ENCODE results near the gene TNFRSF19.
A peak's percentile ranks its signal among the peaks of the same experiment; 100 is the strongest.

TNFRSF19 gene

DNA sequence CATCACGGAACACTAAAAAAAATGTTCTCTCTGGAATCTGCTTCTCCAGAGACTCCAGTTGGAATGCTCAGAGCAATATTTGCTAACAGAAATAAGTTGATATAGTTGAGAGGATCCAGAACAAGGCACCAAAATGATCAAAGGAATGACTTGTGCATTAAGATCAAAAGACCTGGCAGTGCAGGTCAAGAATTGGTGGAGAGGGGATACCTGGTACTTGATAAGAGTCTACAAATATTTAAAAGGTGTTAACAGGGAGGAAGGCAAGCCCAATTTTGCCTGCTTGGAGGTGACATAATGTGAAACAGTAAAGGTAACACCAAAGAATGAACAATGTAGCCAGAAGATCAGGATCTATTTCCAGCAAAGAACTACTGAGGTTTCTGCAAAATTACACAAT is 20.0 kb upstream of the TNFRSF19 start:
- Histone ChIP-seq H3K27ac (replicated peaks; ENCODE audit: low read length) (no peak overlapping the region), H3K4ac (ENCODE audit: low read length) (no peak overlapping the region), H3K9ac (ENCODE audit: low read depth, low read length, poor library complexity) (no peak overlapping the region), H3K23ac (ENCODE audit: low read depth, low read length, poor library complexity) (no peak overlapping the region), H3K27me3 (ENCODE audit: control insufficient read depth in 3 of 3, insufficient read depth in 3 of 3, low read depth in 1 of 3, low read length in 3 of 3) (no peaks in the 10 kb centered on the region), H3K14ac (ENCODE audit: low read length) (no peak overlapping the region), H2BK12ac (ENCODE audit: low read length) (no peak overlapping the region), H2AK5ac (ENCODE audit: low read depth, low read length) (no peak overlapping the region), H2BK5ac (ENCODE audit: low read length) (no peak overlapping the region), H4K91ac (ENCODE audit: low read depth, low read length, poor library complexity) (no peak overlapping the region), H2BK120ac (ENCODE audit: low read depth, low read length) (no peak overlapping the region), H3K4me2 (ENCODE audit: insufficient read depth, low read length, poor library complexity, severe bottlenecking) (no peak overlapping the region), H3K79me1 (ENCODE audit: low read depth, low read length) (no peaks in the 10 kb centered on the region), H3K4me3 (ENCODE audit: low read length in 2 of 2) (no peak overlapping the region), H3K36me3 (replicated peaks in 1 of 2; ENCODE audit: control insufficient read depth in 2 of 2, insufficient read depth in 2 of 2, low read length in 2 of 2) (no peaks in the 10 kb centered on the region), H3K4me1 (ENCODE audit: control insufficient read depth in 2 of 2, insufficient read depth in 1 of 2, low read depth in 1 of 2, low read length in 2 of 2) (peaks cover 0 to 1% of the 10 kb centered on the region in 2 donors), H3K9me3 (replicated peaks in 1 of 2; ENCODE audit: control insufficient read depth in 2 of 2, insufficient read depth in 1 of 2, low read depth in 1 of 2, low read length in 2 of 2) (no peaks in the 10 kb centered on the region), H2BK15ac (ENCODE audit: low read length) (no peak overlapping the region), H3K18ac (ENCODE audit: low read length) (no peak overlapping the region), H2AFZ (ENCODE audit: low read length) (no peak overlapping the region), H4K8ac (ENCODE audit: low read depth, low read length) (no peak overlapping the region)
- DNase-seq (ENCODE audit: low spot score): no peak
- no CpG with 5 or more reads among the region's 1 CpG for WGBS, 2 donors (ENCODE audit: extremely low coverage in 2 of 2, insufficient read length in 2 of 2, insufficient replicate concordance in 1 of 2)

DNA sequence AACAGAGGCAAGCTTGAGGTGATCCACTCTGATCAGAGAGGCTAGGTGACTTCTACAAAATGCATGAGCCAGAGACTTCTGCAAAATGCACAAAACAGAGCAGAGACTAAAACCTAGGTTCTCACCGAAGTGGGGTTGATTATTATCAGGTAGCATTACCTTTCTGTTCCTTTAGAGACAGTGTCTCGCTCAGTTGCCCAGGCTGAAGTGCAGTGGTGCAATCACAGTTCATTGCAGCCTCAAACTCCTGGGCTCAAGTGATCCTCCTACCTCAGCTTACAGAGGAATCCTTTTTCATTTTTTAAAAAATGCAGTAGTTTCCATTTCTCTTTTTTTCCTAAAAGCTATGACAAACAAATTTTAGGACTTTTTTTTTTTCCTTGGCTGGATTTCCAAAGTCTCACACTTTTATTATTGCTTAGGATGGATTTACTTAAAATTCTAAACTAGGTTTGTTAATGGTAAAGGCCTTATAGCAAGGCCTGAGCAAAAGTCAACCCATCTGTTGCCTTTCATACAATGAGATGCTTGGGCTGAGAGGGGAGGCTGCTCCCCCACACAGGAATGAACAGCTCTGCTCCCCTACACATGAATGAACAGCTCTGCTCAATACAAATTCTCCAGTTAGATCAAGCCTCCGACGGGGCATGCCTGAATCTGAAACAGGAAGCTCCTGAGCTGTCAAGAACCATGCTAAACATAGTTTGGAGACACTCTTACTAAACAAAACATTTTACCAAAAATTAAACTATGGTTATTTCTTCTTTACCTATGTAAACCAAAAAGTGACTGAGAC is 18.8 kb upstream of the TNFRSF19 start:
- Histone ChIP-seq H3K27me3 (ENCODE audit: control insufficient read depth in 3 of 3, insufficient read depth in 3 of 3, low read depth in 1 of 3, low read length in 3 of 3) (no peaks in the 10 kb centered on the region), H4K8ac (ENCODE audit: low read depth, low read length) (no peak overlapping the region), H3K27ac (replicated peaks; ENCODE audit: low read length) (no peak overlapping the region), H3K36me3 (replicated peaks in 1 of 2; ENCODE audit: control insufficient read depth in 2 of 2, insufficient read depth in 2 of 2, low read length in 2 of 2) (no peaks in the 10 kb centered on the region), H2BK5ac (ENCODE audit: low read length) (no peak overlapping the region), H3K4me3 (ENCODE audit: low read length in 2 of 2) (no peak overlapping the region), H3K79me1 (ENCODE audit: low read depth, low read length) (no peaks in the 10 kb centered on the region), H2AFZ (ENCODE audit: low read length) (peak overlapping the region; percentile 40), H3K18ac (ENCODE audit: low read length) (no peak overlapping the region), H3K14ac (ENCODE audit: low read length) (no peak overlapping the region), H2BK120ac (ENCODE audit: low read depth, low read length) (no peak overlapping the region), H3K9ac (ENCODE audit: low read depth, low read length, poor library complexity) (no peak overlapping the region), H3K4me1 (ENCODE audit: control insufficient read depth in 2 of 2, insufficient read depth in 1 of 2, low read depth in 1 of 2, low read length in 2 of 2) (peaks cover 0 to 1% of the 10 kb centered on the region in 2 donors), H3K4ac (ENCODE audit: low read length) (no peak overlapping the region), H3K4me2 (ENCODE audit: insufficient read depth, low read length, poor library complexity, severe bottlenecking) (no peak overlapping the region), H2BK15ac (ENCODE audit: low read length) (no peak overlapping the region), H3K23ac (ENCODE audit: low read depth, low read length, poor library complexity) (no peak overlapping the region), H2AK5ac (ENCODE audit: low read depth, low read length) (no peak overlapping the region), H2BK12ac (ENCODE audit: low read length) (no peak overlapping the region), H4K91ac (ENCODE audit: low read depth, low read length, poor library complexity) (no peak overlapping the region), H3K9me3 (replicated peaks in 1 of 2; ENCODE audit: control insufficient read depth in 2 of 2, insufficient read depth in 1 of 2, low read depth in 1 of 2, low read length in 2 of 2) (no peaks in the 10 kb centered on the region)
- WGBS, 2 donors (ENCODE audit: extremely low coverage in 2 of 2, insufficient read length in 2 of 2, insufficient replicate concordance in 1 of 2): no CpG with 5 or more reads among the region's 4 CpGs
- DNase-seq (ENCODE audit: low spot score): peak; percentile 18

DNA sequence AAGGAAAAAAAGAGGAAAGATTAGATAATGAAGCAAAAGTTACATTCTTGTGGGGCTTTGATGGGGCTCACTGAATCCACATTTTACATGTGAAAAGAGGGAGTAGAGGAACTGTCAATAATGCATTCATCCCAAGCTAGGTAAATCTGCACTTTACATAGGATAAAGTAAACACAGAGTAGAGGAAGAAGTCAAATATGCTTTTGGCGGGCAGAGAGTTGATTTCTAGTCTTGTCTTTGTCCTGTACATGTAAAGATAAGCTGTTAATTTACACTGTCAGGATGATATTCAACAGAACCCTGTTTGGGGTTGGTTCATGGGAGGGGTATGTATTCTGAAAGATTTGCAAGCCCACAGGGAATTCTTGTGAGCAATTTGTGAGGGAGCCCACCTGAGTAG is 18.0 kb upstream of the TNFRSF19 start:
- Histone ChIP-seq H3K23ac (ENCODE audit: low read depth, low read length, poor library complexity) (no peak overlapping the region), H2BK15ac (ENCODE audit: low read length) (no peak overlapping the region), H2AFZ (ENCODE audit: low read length) (peak overlapping the region; percentile 40), H2BK5ac (ENCODE audit: low read length) (no peak overlapping the region), H3K14ac (ENCODE audit: low read length) (no peak overlapping the region), H2BK120ac (ENCODE audit: low read depth, low read length) (no peak overlapping the region), H3K9me3 (replicated peaks in 1 of 2; ENCODE audit: control insufficient read depth in 2 of 2, insufficient read depth in 1 of 2, low read depth in 1 of 2, low read length in 2 of 2) (peaks cover 0 to 1% of the 10 kb centered on the region in 2 donors), H2BK12ac (ENCODE audit: low read length) (no peak overlapping the region), H2AK5ac (ENCODE audit: low read depth, low read length) (no peak overlapping the region), H3K27me3 (ENCODE audit: control insufficient read depth in 3 of 3, insufficient read depth in 3 of 3, low read depth in 1 of 3, low read length in 3 of 3) (no peaks in the 10 kb centered on the region), H3K4me1 (ENCODE audit: control insufficient read depth in 2 of 2, insufficient read depth in 1 of 2, low read depth in 1 of 2, low read length in 2 of 2) (peaks cover 0 to 3% of the 10 kb centered on the region in 2 donors), H3K4me3 (ENCODE audit: low read length in 2 of 2) (no peak overlapping the region), H3K4me2 (ENCODE audit: insufficient read depth, low read length, poor library complexity, severe bottlenecking) (no peak overlapping the region), H3K4ac (ENCODE audit: low read length) (no peak overlapping the region), H4K91ac (ENCODE audit: low read depth, low read length, poor library complexity) (no peak overlapping the region), H3K79me1 (ENCODE audit: low read depth, low read length) (no peaks in the 10 kb centered on the region), H3K27ac (replicated peaks; ENCODE audit: low read length) (no peak overlapping the region), H3K18ac (ENCODE audit: low read length) (no peak overlapping the region), H3K36me3 (replicated peaks in 1 of 2; ENCODE audit: control insufficient read depth in 2 of 2, insufficient read depth in 2 of 2, low read length in 2 of 2) (no peaks in the 10 kb centered on the region), H4K8ac (ENCODE audit: low read depth, low read length) (no peak overlapping the region), H3K9ac (ENCODE audit: low read depth, low read length, poor library complexity) (no peak overlapping the region)
- no peak for DNase-seq (ENCODE audit: low spot score)
- no CpG with 5 or more reads among the region's 1 CpG for WGBS, 2 donors (ENCODE audit: extremely low coverage in 2 of 2, insufficient read length in 2 of 2, insufficient replicate concordance in 1 of 2)

DNA sequence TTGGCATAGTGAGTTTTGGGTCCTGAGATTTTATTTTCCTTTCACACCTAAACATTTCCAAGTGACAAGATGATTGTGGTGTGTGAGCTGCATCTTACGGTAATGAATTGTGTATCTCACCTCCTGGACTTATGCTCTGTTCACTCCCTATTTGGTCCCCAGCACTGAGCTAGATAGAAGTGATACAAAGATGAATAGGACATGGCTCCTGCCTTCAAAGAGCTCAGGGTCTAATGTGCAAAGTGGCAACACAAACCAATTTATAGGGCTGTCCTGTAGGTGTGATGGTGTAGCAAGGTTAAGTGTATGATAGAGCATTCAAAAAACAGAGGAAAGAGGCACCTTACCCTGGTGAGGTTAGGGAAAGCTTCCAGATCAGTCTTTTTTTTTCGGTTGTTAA is 17.6 kb upstream of the TNFRSF19 start:
- Histone ChIP-seq H3K18ac (ENCODE audit: low read length) (no peak overlapping the region), H3K4ac (ENCODE audit: low read length) (no peak overlapping the region), H3K23ac (ENCODE audit: low read depth, low read length, poor library complexity) (no peak overlapping the region), H2AFZ (ENCODE audit: low read length) (no peak overlapping the region), H3K9me3 (replicated peaks in 1 of 2; ENCODE audit: control insufficient read depth in 2 of 2, insufficient read depth in 1 of 2, low read depth in 1 of 2, low read length in 2 of 2) (peaks cover 0 to 3% of the 10 kb centered on the region in 2 donors), H3K4me2 (ENCODE audit: insufficient read depth, low read length, poor library complexity, severe bottlenecking) (no peak overlapping the region), H3K4me1 (ENCODE audit: control insufficient read depth in 2 of 2, insufficient read depth in 1 of 2, low read depth in 1 of 2, low read length in 2 of 2) (peaks cover 0 to 3% of the 10 kb centered on the region in 2 donors), H2BK120ac (ENCODE audit: low read depth, low read length) (no peak overlapping the region), H3K27ac (replicated peaks; ENCODE audit: low read length) (no peak overlapping the region), H3K27me3 (ENCODE audit: control insufficient read depth in 3 of 3, insufficient read depth in 3 of 3, low read depth in 1 of 3, low read length in 3 of 3) (no peaks in the 10 kb centered on the region), H3K9ac (ENCODE audit: low read depth, low read length, poor library complexity) (no peak overlapping the region), H2BK15ac (ENCODE audit: low read length) (no peak overlapping the region), H3K14ac (ENCODE audit: low read length) (no peak overlapping the region), H3K79me1 (ENCODE audit: low read depth, low read length) (no peaks in the 10 kb centered on the region), H2BK5ac (ENCODE audit: low read length) (no peak overlapping the region), H4K91ac (ENCODE audit: low read depth, low read length, poor library complexity) (no peak overlapping the region), H2AK5ac (ENCODE audit: low read depth, low read length) (no peak overlapping the region), H3K36me3 (replicated peaks in 1 of 2; ENCODE audit: control insufficient read depth in 2 of 2, insufficient read depth in 2 of 2, low read length in 2 of 2) (no peaks in the 10 kb centered on the region), H2BK12ac (ENCODE audit: low read length) (no peak overlapping the region), H3K4me3 (ENCODE audit: low read length in 2 of 2) (no peak overlapping the region), H4K8ac (ENCODE audit: low read depth, low read length) (no peak overlapping the region)
- no peak for DNase-seq (ENCODE audit: low spot score)
- WGBS, 2 donors (ENCODE audit: extremely low coverage in 2 of 2, insufficient read length in 2 of 2, insufficient replicate concordance in 1 of 2): no CpG with 5 or more reads among the region's 2 CpGs

All from neuronal stem cell (in vitro differentiated cells).